ENCODE data around the gene SNCA.

DNA sequence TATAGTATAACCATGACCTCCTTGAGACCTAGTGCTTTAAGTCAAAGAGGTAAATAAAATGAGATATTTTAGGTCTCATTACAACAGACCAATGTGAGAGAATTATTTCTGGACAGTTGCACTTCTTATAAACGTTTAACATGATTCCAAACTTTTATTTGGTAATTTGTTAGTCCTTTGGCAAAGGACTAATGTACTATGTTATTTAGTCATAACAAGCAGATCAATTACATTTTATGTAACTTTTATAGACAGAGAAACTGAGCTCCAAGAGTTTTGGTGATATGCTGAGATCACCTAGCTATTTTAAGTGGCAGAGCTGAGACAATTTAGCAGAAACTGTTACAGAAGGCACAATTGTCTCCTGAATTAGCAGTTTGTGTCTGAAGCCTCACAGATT lies 2.6 kb upstream of the SNCA start:
- TF ChIP-seq CTCF (IDR thresholded peaks at IDR 0.05): no peak
- TF ChIP-seq POLR2A (IDR thresholded peaks at IDR 0.05): no peak
